K562 (cell line): Measurements from ENCODE around the gene TRIM32.

Experiments
- EWSR1 ChIP-seq: fragments of 450-650 bp; IDR thresholded peaks from 2 replicates; pipeline ENCODE4 v1.6.1; 2018; ENCODE audit warnings: borderline replicate concordance, mild to moderate bottlenecking, low read depth, moderate library complexity; ENCODE audit not compliant: partially characterized antibody
- HCFC1 ChIP-seq: IDR thresholded peaks from 2 replicates; pipeline ENCODE4 v1.6.1; 2012; ENCODE audit warnings: low read depth, low read length, improper control_type of control experiment
- MGA ChIP-seq: fragments of 450-650 bp; IDR thresholded peaks from 2 replicates; pipeline ENCODE4 v1.6.1; 2016; ENCODE audit warnings: mild to moderate bottlenecking, moderate library complexity
- MITF ChIP-seq: IDR thresholded peaks from 2 replicates; pipeline ENCODE4 v1.6.1; 2014; ENCODE audit warnings: antibody characterized with exemption
- POLR2AphosphoS5 ChIP-seq: IDR thresholded peaks from 2 replicates; pipeline ENCODE4 v1.6.1; 2011; ENCODE audit warnings: mild to moderate bottlenecking, low read depth, low read length, moderate library complexity; ENCODE audit not compliant: control insufficient read depth, insufficient read depth
- ZBTB2 ChIP-seq: fragments of 450-650 bp; IDR thresholded peaks from 2 replicates; pipeline ENCODE4 v1.6.1; 2016; ENCODE audit warnings: antibody characterized with exemption
- ZNF232 ChIP-seq: sonication (generic); formaldehyde crosslinking; IDR thresholded peaks from 2 replicates; pipeline ENCODE4 v1.8.0; 2022; ENCODE audit warnings: mild to moderate bottlenecking, missing genetic modification reagents

DNA sequence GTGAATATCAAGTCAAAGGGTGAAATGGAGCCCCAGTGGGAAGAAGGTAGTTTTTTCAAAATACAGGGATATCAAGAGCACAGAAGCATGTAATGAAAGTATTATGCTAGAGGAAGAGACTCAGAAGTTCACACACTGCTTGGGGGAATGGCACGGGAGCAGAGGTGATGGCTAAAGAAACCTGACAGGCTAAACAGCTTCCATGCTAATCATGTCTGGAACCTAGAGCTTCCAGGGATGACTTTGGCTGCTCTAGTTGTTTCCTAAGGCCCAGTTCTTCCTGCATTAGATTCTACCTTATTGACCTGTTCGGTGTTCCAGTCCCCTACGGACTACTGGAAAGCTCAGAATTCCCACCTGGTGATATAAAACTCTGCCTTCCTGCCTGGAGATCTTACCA is 34.3 kb downstream of the TRIM32 start:
- TF ChIP-seq ZBTB2 (no peak), ZNF232 (CRISPR knock-in tag) (no peak), HCFC1 (no peak), POLR2AphosphoS5 (no peak), MITF (no peak), MGA (no peak), EWSR1 (no peak)
